Measurements from ENCODE around the gene CEP83.

CEP83 gene

DNA sequence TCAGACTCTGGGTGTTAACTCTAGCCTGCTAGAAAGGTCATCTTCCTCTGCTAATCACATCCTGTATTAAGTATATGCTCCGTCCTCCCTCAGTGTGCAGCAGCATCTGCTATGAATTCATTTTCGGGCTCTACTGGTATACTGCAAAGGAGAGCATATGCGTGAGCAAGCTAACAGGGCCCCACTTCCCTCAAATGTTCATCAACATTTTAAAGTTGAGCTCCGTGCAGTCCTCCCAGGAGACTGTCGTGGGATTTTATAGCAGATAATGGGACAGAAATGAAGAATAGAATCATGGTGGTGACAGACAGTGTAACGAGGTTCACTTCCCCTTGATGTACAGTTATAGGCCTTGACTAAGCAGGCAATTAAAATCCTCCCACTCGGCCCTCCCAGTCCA, 179.6 kb downstream of the CEP83 start:
- no peak overlapping the region for H3K27ac ChIP-seq (ENCODE audit: low read depth, low read length)
- H3K27me3 ChIP-seq (ENCODE audit: low read length): no peaks in the 10 kb centered on the region
- H3K36me3 ChIP-seq (ENCODE audit: low read length): no peaks in the 10 kb centered on the region
- H4K20me1 ChIP-seq (ENCODE audit: low read depth, low read length): no peaks in the 10 kb centered on the region
- no peak overlapping the region for H2AFZ ChIP-seq (ENCODE audit: low read depth, low read length, severe bottlenecking)
- no peak overlapping the region for H3K4me2 ChIP-seq (ENCODE audit: low read depth, low read length, poor library complexity, severe bottlenecking)
- no peaks in the 10 kb centered on the region for H3K79me2 ChIP-seq (ENCODE audit: insufficient read depth, low read length)
- H3K4me3 ChIP-seq (ENCODE audit: insufficient read depth, low read length, poor library complexity, severe bottlenecking): no peak overlapping the region
- H3K9me3 ChIP-seq (ENCODE audit: insufficient read depth, low read length): no peaks in the 10 kb centered on the region
- no peak overlapping the region for H3K9ac ChIP-seq (ENCODE audit: low read length)
- no peaks in the 10 kb centered on the region for H3F3A ChIP-seq (ENCODE audit: insufficient read depth)
- no peak for TF ChIP-seq EZH2phosphoT487 (conservative IDR thresholded peaks at IDR 0.05; ENCODE audit: low read length)
- TF ChIP-seq, protein P1, sequence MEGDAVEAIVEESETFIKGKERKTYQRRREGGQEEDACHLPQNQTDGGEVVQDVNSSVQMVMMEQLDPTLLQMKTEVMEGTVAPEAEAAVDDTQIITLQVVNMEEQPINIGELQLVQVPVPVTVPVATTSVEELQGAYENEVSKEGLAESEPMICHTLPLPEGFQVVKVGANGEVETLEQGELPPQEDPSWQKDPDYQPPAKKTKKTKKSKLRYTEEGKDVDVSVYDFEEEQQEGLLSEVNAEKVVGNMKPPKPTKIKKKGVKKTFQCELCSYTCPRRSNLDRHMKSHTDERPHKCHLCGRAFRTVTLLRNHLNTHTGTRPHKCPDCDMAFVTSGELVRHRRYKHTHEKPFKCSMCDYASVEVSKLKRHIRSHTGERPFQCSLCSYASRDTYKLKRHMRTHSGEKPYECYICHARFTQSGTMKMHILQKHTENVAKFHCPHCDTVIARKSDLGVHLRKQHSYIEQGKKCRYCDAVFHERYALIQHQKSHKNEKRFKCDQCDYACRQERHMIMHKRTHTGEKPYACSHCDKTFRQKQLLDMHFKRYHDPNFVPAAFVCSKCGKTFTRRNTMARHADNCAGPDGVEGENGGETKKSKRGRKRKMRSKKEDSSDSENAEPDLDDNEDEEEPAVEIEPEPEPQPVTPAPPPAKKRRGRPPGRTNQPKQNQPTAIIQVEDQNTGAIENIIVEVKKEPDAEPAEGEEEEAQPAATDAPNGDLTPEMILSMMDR (IDR thresholded peaks at IDR 0.05; ENCODE audit: insufficient read depth, low read length, poor library complexity, severe bottlenecking): no peak
- H3K9me2 ChIP-seq (replicated peaks; ENCODE audit: insufficient read depth, low read length): no peaks in the 10 kb centered on the region

DNA sequence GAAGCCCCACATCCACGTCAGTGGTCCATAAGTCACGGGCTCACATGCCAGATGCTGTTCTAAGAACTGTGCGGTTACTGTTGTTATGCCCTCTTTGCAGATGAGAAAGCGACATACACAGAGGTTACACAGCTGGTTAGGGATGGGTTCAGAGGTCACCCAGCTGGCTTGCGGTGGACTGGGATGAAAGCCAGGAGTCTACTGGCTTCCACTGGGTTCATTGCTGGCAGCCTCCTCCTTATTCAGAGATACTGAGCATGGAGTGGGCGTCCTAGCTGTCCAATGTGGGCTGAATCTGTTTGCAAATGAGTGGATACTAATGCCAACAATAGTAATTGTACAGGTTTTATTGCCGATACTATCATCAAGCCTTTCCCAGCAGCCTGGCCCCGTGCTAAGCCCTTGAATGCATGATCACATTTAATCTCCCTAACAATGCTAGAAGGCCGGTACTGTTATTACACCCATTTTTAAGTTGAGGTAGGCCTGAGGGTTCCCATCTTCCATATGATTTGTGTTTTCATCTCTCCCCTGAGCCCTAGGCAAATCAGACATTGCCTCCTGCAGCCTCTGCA, 182.2 kb downstream of the CEP83 start:
- H3F3A ChIP-seq (ENCODE audit: insufficient read depth): no peaks in the 10 kb centered on the region
- H3K9me3 ChIP-seq (ENCODE audit: insufficient read depth, low read length): no peaks in the 10 kb centered on the region
- no peaks in the 10 kb centered on the region for H3K36me3 ChIP-seq (ENCODE audit: low read length)
- H3K9ac ChIP-seq (ENCODE audit: low read length): no peak overlapping the region
- H3K27me3 ChIP-seq (ENCODE audit: low read length): no peaks in the 10 kb centered on the region
- TF ChIP-seq, protein P1 (IDR thresholded peaks at IDR 0.05; ENCODE audit: insufficient read depth, low read length, poor library complexity, severe bottlenecking): no peak
- no peak for TF ChIP-seq EZH2phosphoT487 (conservative IDR thresholded peaks at IDR 0.05; ENCODE audit: low read length)
- H3K79me2 ChIP-seq (ENCODE audit: insufficient read depth, low read length): no peaks in the 10 kb centered on the region
- no peak overlapping the region for H3K4me3 ChIP-seq (ENCODE audit: insufficient read depth, low read length, poor library complexity, severe bottlenecking)
- no peaks in the 10 kb centered on the region for H3K9me2 ChIP-seq (replicated peaks; ENCODE audit: insufficient read depth, low read length)
- H2AFZ ChIP-seq (ENCODE audit: low read depth, low read length, severe bottlenecking): no peak overlapping the region
- H3K27ac ChIP-seq (ENCODE audit: low read depth, low read length): no peak overlapping the region
- no peak overlapping the region for H3K4me2 ChIP-seq (ENCODE audit: low read depth, low read length, poor library complexity, severe bottlenecking)
- no peaks in the 10 kb centered on the region for H4K20me1 ChIP-seq (ENCODE audit: low read depth, low read length)

DNA sequence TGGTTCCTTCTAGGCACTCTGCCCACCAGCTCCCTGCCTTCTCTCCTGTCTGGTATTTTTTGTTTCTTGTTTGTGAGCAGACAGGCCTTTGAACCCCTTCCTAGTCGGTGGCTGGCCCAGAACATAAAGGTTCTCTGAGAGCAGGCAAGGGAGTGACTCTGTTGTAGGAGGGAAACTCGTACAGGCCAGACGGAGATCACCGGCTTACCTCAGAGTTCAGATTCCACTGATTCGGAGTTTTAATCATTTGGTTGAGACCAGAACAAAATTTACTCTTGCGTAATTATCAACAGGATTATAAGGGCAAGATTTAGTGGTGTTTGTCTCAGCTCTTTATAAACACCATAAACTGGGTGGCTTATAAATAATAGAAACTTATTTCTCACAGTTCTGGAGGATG, 182.9 kb downstream of the CEP83 start:
- Histone ChIP-seq H3K27ac (ENCODE audit: low read depth, low read length) (no peak overlapping the region), H3F3A (ENCODE audit: insufficient read depth) (no peaks in the 10 kb centered on the region), H3K36me3 (ENCODE audit: low read length) (no peaks in the 10 kb centered on the region), H3K9me3 (ENCODE audit: insufficient read depth, low read length) (no peaks in the 10 kb centered on the region), H3K27me3 (ENCODE audit: low read length) (no peaks in the 10 kb centered on the region), H3K4me3 (ENCODE audit: insufficient read depth, low read length, poor library complexity, severe bottlenecking) (no peak overlapping the region), H2AFZ (ENCODE audit: low read depth, low read length, severe bottlenecking) (no peak overlapping the region), H3K9me2 (replicated peaks; ENCODE audit: insufficient read depth, low read length) (no peaks in the 10 kb centered on the region), H4K20me1 (ENCODE audit: low read depth, low read length) (no peaks in the 10 kb centered on the region), H3K79me2 (ENCODE audit: insufficient read depth, low read length) (no peaks in the 10 kb centered on the region), H3K4me2 (ENCODE audit: low read depth, low read length, poor library complexity, severe bottlenecking) (no peak overlapping the region), H3K9ac (ENCODE audit: low read length) (no peak overlapping the region)
- TF ChIP-seq EZH2phosphoT487 (conservative IDR thresholded peaks at IDR 0.05; ENCODE audit: low read length): no peak
- TF ChIP-seq, protein P1 (IDR thresholded peaks at IDR 0.05; ENCODE audit: insufficient read depth, low read length, poor library complexity, severe bottlenecking): no peak
